ENCODE data around the gene KRTAP6-1.

KRTAP6-1 gene

GRCh38 chr21:30613836-30614235 lies at the start of gene KRTAP6-1:
KRTAP6-1 (minus strand) TSS chr21:30613930; CDS start chr21:30613904, 26 bp downstream.
- DNase-seq (ENCODE audit: low read depth in 2 of 2) = no peak

DNA sequence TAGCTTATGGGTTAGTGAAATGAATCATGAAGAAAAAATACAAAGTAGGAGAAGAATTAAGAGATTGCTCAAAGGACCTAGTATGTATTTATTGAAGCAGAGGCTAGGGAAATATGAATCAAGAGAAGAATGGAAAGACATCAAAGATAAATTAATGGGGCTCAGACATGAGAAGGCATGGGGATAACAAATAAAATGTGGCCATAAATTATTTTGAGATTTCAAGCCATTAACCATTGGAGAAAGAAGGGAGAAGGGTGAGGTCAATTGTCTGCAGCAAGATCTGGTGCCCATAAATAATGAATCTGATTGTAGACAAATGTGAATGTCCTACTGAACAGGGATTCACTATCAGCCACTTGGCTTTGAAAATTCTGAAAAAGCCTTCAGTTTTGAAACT lies 39.2 kb upstream of the KRTAP6-1 start:
- no peak for DNase-seq (ENCODE audit: low read depth in 2 of 2)

GRCh38 chr21:30646904-30647414 lies 33.2 kb upstream of the KRTAP6-1 start:
- no peak for DNase-seq (ENCODE audit: low read depth in 2 of 2)

DNA sequence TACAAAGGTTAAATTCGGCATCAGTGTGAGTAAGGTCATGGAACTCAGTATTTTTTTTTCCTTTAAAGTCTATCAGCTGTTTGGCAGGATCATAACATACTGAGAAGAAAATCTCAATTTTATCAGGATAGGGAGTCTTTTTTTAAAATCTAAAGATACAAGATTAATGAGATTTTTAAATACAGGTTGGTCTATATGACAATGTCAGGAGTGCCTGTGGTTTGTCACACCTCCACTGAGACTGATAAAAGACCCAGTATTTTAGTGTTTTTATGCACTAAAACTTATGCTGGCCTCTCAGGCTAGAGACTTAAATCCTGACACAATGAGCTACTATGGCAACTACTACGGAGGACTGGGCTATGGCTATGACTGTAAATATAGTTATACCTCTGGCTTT lies 28.8 kb upstream of the KRTAP6-1 start, which contains the start of gene KRTAP20-3:
TSS of gene KRTAP20-3 (plus strand) at position 301 of the 400 bp plus-strand sequence.
- no peak for DNase-seq (ENCODE audit: low read depth in 2 of 2)

GRCh38 chr21:30638686-30639085 lies 25.0 kb upstream of the KRTAP6-1 start:
- DNase-seq (ENCODE audit: low read depth in 2 of 2) = no peak

- no peak for DNase-seq (ENCODE audit: low read depth in 2 of 2)
Observed at GRCh38 chr21:30634906-30635305, 21.2 kb upstream of the KRTAP6-1 start, which contains the start of gene KRTAP20-2. KRTAP20-2 (plus strand) TSS chr21:30635206; CDS start chr21:30635264, 58 bp downstream.

DNA sequence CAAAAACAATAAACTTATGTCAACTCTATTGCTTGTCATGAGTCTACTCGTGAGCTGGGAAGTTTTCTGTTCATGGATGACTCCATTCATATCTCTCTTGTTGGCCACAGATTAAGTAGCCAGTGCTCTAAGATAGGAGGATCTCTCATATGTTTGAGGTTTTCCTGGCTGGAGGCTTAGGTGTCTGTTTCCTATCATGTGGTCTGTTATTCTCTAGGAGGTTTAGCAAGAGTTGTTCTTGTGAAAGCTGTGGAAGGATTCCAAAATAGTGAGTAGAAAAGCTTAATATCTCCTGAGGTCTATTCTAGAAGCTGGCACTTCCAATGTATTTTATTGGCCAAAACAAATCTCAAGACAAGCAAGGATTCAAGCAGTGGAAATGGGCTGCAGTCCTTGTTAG lies 15.5 kb upstream of the KRTAP6-1 start:
- DNase-seq (ENCODE audit: low read depth in 2 of 2) = no peak

DNA sequence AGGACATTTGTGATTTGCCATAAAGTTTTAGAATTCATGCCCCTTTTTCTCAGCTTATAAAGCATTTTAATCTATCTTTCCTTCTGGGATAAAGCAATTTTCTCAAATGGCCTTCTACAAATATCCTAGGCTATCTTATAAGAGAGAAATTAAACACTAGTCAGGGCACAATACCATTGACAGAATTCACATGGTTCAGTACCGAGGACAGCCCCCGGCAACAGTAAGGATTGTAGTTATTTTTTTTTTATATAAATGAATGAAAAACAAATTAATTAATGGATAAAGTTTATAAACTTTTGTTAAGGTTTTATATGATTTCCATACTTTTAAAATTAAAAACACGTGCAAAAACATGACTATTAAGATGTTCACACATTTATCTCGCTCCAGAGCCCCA lies 14.4 kb upstream of the KRTAP6-1 start:
- no peak for DNase-seq (ENCODE audit: low read depth in 2 of 2)

GRCh38 chr21:30625449-30626165 lies 11.9 kb upstream of the KRTAP6-1 start:
- DNase-seq (ENCODE audit: low read depth in 2 of 2) = no peak

- DNase-seq (ENCODE audit: low read depth in 2 of 2) = no peak
Observed at GRCh38 chr21:30623362-30623761, 9.6 kb upstream of the KRTAP6-1 start.

GRCh38 chr21:30620522-30620921 lies 6.8 kb upstream of the KRTAP6-1 start, which contains the start of gene KRTAP20-4:
KRTAP20-4 (plus strand) TSS chr21:30620627.
- no peak for DNase-seq (ENCODE audit: low read depth in 2 of 2)

DNA sequence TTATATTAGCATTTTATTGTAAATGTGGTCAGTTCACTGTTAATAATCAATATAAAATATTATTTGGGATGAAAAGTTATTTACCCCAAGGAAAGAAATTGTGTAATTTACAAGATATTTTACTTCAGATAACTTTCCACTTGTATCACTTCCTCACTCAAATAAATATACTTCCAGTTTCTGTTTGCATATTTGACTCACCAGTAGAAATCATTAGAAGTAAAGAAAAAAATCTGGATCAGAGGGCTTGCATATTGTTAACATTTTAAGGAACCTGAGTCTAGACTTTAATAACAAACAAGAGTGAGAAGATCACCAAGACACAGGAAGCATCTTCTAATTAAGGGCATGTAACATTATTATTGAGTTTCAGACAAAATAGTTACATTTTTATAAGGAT lies 6.3 kb upstream of the KRTAP6-1 start:
- DNase-seq (ENCODE audit: low read depth in 2 of 2) = no peak

GRCh38 chr21:30616125-30616524 lies 2.4 kb upstream of the KRTAP6-1 start, which contains the start of gene KRTAP20-1:
KRTAP20-1 (plus strand) TSS chr21:30616425; CDS start chr21:30616455, 30 bp downstream.
- no peak for DNase-seq (ENCODE audit: low read depth in 2 of 2)

GRCh38 chr21:30615199-30615598 lies 1.5 kb upstream of the KRTAP6-1 start:
- no peak for DNase-seq (ENCODE audit: low read depth in 2 of 2)

DNA sequence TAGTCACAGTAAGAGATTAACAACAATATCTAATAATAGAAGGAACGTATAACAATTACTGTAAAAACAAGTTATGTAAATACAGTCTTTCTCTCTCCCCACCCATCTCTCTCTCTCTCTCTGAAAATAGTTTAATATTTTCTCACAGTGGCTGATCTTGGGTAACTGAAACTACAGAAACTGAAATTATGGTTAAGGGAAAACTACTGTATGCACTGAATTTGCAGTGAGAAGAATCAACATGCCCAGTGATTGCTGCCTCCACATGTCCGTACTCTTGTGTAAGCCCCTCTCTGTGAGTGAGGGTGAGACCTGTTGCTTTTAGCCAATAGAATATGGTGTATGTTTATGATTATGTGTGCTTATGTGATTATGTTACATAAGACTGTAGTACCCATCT lies 1.6 kb downstream of the KRTAP6-1 start:
- DNase-seq (ENCODE audit: low read depth in 2 of 2) = no peak

GRCh38 chr21:30605968-30606367 lies 7.8 kb downstream of the KRTAP6-1 start:
- no peak for DNase-seq (ENCODE audit: low read depth in 2 of 2)

DNA sequence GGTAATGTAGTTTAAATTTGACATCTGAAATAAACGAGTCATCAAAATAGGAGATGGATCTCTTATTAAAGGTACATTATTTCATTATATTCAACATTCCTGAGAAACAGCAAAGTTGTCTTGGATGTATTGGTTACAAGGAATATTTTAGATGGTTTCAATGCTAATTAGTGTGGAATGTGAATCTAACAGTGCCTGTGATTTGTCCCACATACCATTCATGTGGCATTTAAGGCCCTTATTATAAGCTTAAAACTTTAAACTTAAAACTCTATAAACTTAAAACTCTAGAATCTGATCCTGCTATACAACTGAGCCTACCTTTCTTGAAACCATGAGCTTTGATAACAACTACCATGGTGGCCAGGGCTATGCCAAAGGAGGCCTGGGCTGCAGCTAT lies 12.9 kb downstream of the KRTAP6-1 start, which contains the start of gene KRTAP22-1:
TSS of gene KRTAP22-1 (plus strand) at position 301 of the 400 bp plus-strand sequence.
- DNase-seq (ENCODE audit: low read depth in 2 of 2) = no peak

DNA sequence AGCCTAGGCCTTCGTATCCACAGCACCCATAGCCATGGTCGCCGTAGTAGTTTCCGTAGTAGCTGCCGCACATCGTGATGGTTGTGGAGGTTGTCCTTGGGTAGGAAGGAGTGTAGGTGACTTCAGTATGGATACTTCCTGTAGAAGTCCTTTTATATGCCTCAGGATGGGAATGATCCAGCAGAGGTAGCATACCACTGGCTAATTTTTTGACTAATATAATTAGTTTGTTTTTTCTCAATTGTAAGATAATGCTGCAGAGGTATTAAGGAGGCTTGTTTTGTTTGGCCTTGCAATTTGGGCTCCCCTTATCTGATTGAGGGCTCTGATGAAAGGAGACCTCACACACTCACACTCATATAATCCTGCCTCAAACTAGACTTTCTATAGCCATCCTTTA lies 14.9 kb downstream of the KRTAP6-1 start, which contains the start of gene KRTAP6-2:
TSS of gene KRTAP6-2 (minus strand) at position 101 of the 400 bp plus-strand sequence. CDS start at position 73, 28 bp downstream.
- DNase-seq (ENCODE audit: low read depth in 2 of 2) = no peak

GRCh38 chr21:30592140-30592539 lies 21.6 kb downstream of the KRTAP6-1 start, which contains the start of gene KRTAP6-3:
KRTAP6-3 (plus strand) TSS chr21:30592440; CDS start chr21:30592446, 6 bp downstream.
- no peak for DNase-seq (ENCODE audit: low read depth in 2 of 2)

DNA sequence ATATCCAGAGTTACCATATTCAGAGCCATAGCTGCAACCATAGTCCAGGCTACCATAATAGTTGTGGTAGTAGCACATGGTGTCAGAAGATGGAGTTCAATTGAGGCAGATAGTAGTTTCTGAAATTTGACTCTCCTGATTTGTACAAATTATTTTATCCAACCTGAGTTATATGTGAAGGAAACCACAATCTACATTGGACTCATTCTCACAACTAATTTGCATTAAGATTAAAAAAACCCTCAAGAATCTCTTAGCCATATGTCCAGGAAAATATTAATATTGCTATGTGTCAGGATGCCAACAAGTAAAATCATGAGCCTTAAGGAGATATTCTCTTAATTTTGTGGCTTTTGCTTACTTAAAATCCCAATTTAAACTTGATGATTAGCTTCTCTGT lies 23.4 kb downstream of the KRTAP6-1 start, which contains the start of gene KRTAP22-2:
TSS of gene KRTAP22-2 (minus strand) at position 101 of the 400 bp plus-strand sequence.
- DNase-seq (ENCODE audit: low read depth in 2 of 2) = no peak

DNA sequence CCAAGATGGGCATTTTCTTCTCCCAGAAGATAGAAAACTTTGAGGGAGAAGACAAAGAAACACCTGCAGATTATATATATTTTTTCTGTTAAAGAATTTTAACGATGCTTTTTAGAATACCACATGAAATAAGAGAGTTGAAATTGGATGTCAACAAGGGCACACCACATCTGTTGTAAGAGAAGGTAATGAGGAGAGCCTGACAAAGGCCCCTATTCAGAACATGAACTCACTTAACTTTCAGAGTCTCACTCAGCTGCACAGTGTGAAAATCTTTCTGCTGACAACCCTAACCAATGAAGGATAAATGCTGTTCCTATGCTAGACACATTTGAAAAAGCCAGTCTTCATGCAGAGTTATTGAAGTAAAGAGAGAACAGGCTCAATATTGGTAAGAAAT lies 30.9 kb downstream of the KRTAP6-1 start:
- no peak for DNase-seq (ENCODE audit: low read depth in 2 of 2)

DNA sequence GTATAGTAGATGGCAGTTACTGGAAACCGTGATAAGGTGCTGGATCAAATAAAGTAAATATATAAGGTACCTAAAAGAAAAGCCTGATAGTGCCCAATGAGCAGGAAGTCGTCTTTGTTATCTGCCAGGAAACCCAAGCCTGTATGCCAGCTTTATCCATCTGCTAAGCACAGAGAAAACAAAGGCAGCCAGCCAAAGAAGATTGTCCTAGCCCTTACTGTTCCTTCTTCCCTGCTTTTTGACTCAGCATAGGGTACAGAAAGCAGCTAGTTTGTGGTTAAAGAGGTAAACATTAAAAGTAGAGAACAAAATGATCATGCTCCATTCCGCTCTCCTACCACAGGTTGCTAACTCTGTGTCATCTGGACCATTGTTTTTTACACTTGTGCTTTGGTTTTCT lies 33.6 kb downstream of the KRTAP6-1 start:
- DNase-seq (ENCODE audit: low read depth in 2 of 2) = no peak

DNA sequence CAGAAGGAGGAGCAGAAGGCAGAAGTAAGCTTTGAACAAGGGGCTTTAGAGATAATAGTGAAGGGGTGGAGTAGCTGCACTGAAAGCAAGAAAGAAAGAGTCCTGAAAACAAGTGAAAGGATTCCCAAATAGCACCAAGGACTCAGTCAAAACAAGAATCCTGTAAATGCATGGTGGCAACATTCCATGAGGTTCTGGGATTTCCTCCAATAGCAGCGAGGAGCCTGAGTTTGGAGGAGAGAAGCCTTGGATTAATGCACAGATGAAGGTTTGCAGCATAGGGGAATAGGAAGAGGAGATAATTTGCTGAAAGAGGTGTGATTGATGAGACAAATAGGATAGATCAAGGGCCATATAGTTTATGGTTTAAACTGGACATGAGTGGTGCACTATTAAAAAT lies 34.4 kb downstream of the KRTAP6-1 start:
- no peak for DNase-seq (ENCODE audit: low read depth in 2 of 2)
